ENCODE results near the gene SMARCA1. TPM values are rescaled to one million over a fixed set of nuclear protein-coding genes. Genes with fewer than 3 reads are reported as not detected.
"Not testable (repeated sequence)": the region's sequence is repeated elsewhere in the genome, so short reads cannot be mapped to it uniquely, and the experiment has no call there.

The SMARCA1 gene
- total and polyA plus RNA-seq, 2 donors = 14.7 to 15.5 TPM

- Histone ChIP-seq H3K36me3 (ENCODE audit: control insufficient read depth in 2 of 2, insufficient read depth in 2 of 2, low read length in 1 of 2) (peaks cover 0 to 13% of the 10 kb centered on the region in 2 donors), H3K9me3 (ENCODE audit: control insufficient read depth in 2 of 2, insufficient read depth in 1 of 2, low read length in 1 of 2) (no peaks in the 10 kb centered on the region), H3K27me3 (ENCODE audit: control insufficient read depth in 2 of 2, insufficient read depth in 1 of 2, low read length in 1 of 2) (no peaks in the 10 kb centered on the region), H3K27ac (ENCODE audit: low read depth in 1 of 2, low read length in 1 of 2) (no peak overlapping the region), H3K4me1 (ENCODE audit: control insufficient read depth in 2 of 2, insufficient read depth in 2 of 2, low read length in 2 of 2) (no peaks in the 10 kb centered on the region), H3K4me3 (ENCODE audit: low read length in 2 of 2) (no peak overlapping the region)
- no peak for DNase-seq (ENCODE audit: low read depth in 6 of 9, low spot score in 9 of 9)
- WGBS = 100% methylated on average over 1 of the region's 1 CpG
These were observed 36.5 kb upstream of the SMARCA1 start for GRCh38 chrX:129559783-129560182.

- H3K36me3 ChIP-seq (ENCODE audit: control insufficient read depth in 2 of 2, insufficient read depth in 2 of 2, low read length in 1 of 2) = peaks cover 0 to 13% of the 10 kb centered on the region in 2 donors
- DNase-seq (ENCODE audit: low read depth in 6 of 9, low spot score in 9 of 9) = no peak
- H3K4me1 ChIP-seq (ENCODE audit: control insufficient read depth in 2 of 2, insufficient read depth in 2 of 2, low read length in 2 of 2) = no peaks in the 10 kb centered on the region
- no peak overlapping the region for H3K4me3 ChIP-seq (ENCODE audit: low read length in 2 of 2)
- H3K27ac ChIP-seq (ENCODE audit: low read depth in 1 of 2, low read length in 1 of 2) = no peak overlapping the region
- H3K9me3 ChIP-seq (ENCODE audit: control insufficient read depth in 2 of 2, insufficient read depth in 1 of 2, low read length in 1 of 2) = no peaks in the 10 kb centered on the region
- 91% methylated on average over 1 of the region's 1 CpG for WGBS
- no peaks in the 10 kb centered on the region for H3K27me3 ChIP-seq (ENCODE audit: control insufficient read depth in 2 of 2, insufficient read depth in 1 of 2, low read length in 1 of 2)
These were observed 34.7 kb upstream of the SMARCA1 start for GRCh38 chrX:129557844-129558480.

GRCh38 chrX:129556806-129557315 lies 33.6 kb upstream of the SMARCA1 start:
- no peak overlapping the region for H3K27ac ChIP-seq (ENCODE audit: low read depth in 1 of 2, low read length in 1 of 2)
- DNase-seq (ENCODE audit: low read depth in 6 of 9, low spot score in 9 of 9) = no peak
- H3K36me3 ChIP-seq (ENCODE audit: control insufficient read depth in 2 of 2, insufficient read depth in 2 of 2, low read length in 1 of 2) = peaks cover 0 to 10% of the 10 kb centered on the region in 2 donors
- 95% methylated on average over 5 of the region's 5 CpGs for WGBS
- H3K27me3 ChIP-seq (ENCODE audit: control insufficient read depth in 2 of 2, insufficient read depth in 1 of 2, low read length in 1 of 2) = no peaks in the 10 kb centered on the region
- no peaks in the 10 kb centered on the region for H3K9me3 ChIP-seq (ENCODE audit: control insufficient read depth in 2 of 2, insufficient read depth in 1 of 2, low read length in 1 of 2)
- no peaks in the 10 kb centered on the region for H3K4me1 ChIP-seq (ENCODE audit: control insufficient read depth in 2 of 2, insufficient read depth in 2 of 2, low read length in 2 of 2)
- H3K4me3 ChIP-seq (ENCODE audit: low read length in 2 of 2) = no peak overlapping the region

GRCh38 chrX:129554816-129555215 lies 31.5 kb upstream of the SMARCA1 start:
- not testable (repeated sequence) for DNase-seq (ENCODE audit: low read depth in 6 of 9, low spot score in 9 of 9); H3K27me3 ChIP-seq (ENCODE audit: control insufficient read depth in 2 of 2, insufficient read depth in 1 of 2, low read length in 1 of 2); H3K36me3 ChIP-seq (ENCODE audit: control insufficient read depth in 2 of 2, insufficient read depth in 2 of 2, low read length in 1 of 2); H3K9me3 ChIP-seq (ENCODE audit: control insufficient read depth in 2 of 2, insufficient read depth in 1 of 2, low read length in 1 of 2); H3K4me3 ChIP-seq (ENCODE audit: low read length in 2 of 2); H3K4me1 ChIP-seq (ENCODE audit: control insufficient read depth in 2 of 2, insufficient read depth in 2 of 2, low read length in 2 of 2); H3K27ac ChIP-seq (ENCODE audit: low read depth in 1 of 2, low read length in 1 of 2)
- WGBS = 98% methylated on average over 8 of the region's 8 CpGs

- Histone ChIP-seq H3K4me3 (ENCODE audit: low read length in 2 of 2) (no peak overlapping the region), H3K4me1 (ENCODE audit: control insufficient read depth in 2 of 2, insufficient read depth in 2 of 2, low read length in 2 of 2) (no peaks in the 10 kb centered on the region), H3K27me3 (ENCODE audit: control insufficient read depth in 2 of 2, insufficient read depth in 1 of 2, low read length in 1 of 2) (no peaks in the 10 kb centered on the region), H3K27ac (ENCODE audit: low read depth in 1 of 2, low read length in 1 of 2) (no peak overlapping the region), H3K9me3 (ENCODE audit: control insufficient read depth in 2 of 2, insufficient read depth in 1 of 2, low read length in 1 of 2) (no peaks in the 10 kb centered on the region), H3K36me3 (ENCODE audit: control insufficient read depth in 2 of 2, insufficient read depth in 2 of 2, low read length in 1 of 2) (no peaks in the 10 kb centered on the region)
- WGBS = 58% methylated on average over 3 of the region's 3 CpGs
- DNase-seq (ENCODE audit: low read depth in 6 of 9, low spot score in 9 of 9) = no peak
These were observed 30.5 kb upstream of the SMARCA1 start for GRCh38 chrX:129553619-129554288.

- Histone ChIP-seq H3K27ac (ENCODE audit: low read depth in 1 of 2, low read length in 1 of 2) (no peak overlapping the region), H3K4me3 (ENCODE audit: low read length in 2 of 2) (no peak overlapping the region), H3K36me3 (ENCODE audit: control insufficient read depth in 2 of 2, insufficient read depth in 2 of 2, low read length in 1 of 2) (no peaks in the 10 kb centered on the region), H3K27me3 (ENCODE audit: control insufficient read depth in 2 of 2, insufficient read depth in 1 of 2, low read length in 1 of 2) (no peaks in the 10 kb centered on the region), H3K4me1 (ENCODE audit: control insufficient read depth in 2 of 2, insufficient read depth in 2 of 2, low read length in 2 of 2) (no peaks in the 10 kb centered on the region), H3K9me3 (ENCODE audit: control insufficient read depth in 2 of 2, insufficient read depth in 1 of 2, low read length in 1 of 2) (no peaks in the 10 kb centered on the region)
- 95% methylated on average over 1 of the region's 1 CpG for WGBS
- no peak for DNase-seq (ENCODE audit: low read depth in 6 of 9, low spot score in 9 of 9)
These were observed 25.8 kb upstream of the SMARCA1 start for GRCh38 chrX:129549124-129549523.

DNA sequence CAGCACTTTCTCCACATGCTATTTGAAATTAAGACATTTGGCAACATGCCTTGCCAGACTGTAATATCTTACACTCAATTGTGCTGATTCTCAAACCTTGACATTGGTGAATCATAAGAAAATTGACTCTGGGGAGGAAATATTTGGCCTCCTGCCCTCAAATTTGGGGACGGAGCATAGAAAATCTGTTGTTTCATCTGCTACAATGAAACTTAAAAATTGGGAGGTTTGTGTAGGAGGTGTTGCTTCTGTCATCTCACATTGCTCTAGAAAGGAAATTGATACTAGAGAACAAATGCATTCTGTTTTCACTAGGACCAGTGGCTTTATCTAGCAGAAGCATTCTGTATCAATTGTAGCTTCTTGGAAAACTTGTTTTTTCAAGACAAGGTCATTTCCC lies 22.1 kb upstream of the SMARCA1 start:
- Histone ChIP-seq H3K4me1 (ENCODE audit: control insufficient read depth in 2 of 2, insufficient read depth in 2 of 2, low read length in 2 of 2) (no peaks in the 10 kb centered on the region), H3K9me3 (ENCODE audit: control insufficient read depth in 2 of 2, insufficient read depth in 1 of 2, low read length in 1 of 2) (no peaks in the 10 kb centered on the region), H3K27me3 (ENCODE audit: control insufficient read depth in 2 of 2, insufficient read depth in 1 of 2, low read length in 1 of 2) (no peaks in the 10 kb centered on the region), H3K36me3 (ENCODE audit: control insufficient read depth in 2 of 2, insufficient read depth in 2 of 2, low read length in 1 of 2) (no peaks in the 10 kb centered on the region), H3K27ac (ENCODE audit: low read depth in 1 of 2, low read length in 1 of 2) (no peak overlapping the region), H3K4me3 (ENCODE audit: low read length in 2 of 2) (no peak overlapping the region)
- no peak for DNase-seq (ENCODE audit: low read depth in 6 of 9, low spot score in 9 of 9)
- WGBS = 100% methylated on average over 1 of the region's 1 CpG

DNA sequence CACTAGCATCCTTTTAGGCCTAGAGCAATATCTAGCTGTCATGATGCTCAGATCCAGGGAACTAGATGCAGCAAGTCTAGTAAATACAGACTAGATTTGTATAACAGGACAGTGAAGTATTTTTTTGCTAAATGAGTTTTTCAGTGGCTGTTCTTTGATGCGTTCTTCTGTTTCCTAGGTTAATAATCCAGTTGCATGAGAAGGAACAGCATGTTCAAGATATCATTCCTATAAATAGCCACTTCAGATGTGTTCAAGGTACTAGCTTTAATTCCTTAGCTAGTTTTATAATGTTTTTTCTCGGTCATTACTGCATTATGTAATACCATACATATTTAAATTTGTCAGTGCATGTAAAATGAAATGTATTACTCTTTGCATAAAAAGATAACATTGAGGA lies 21.5 kb upstream of the SMARCA1 start:
- no peak overlapping the region for H3K27ac ChIP-seq (ENCODE audit: low read depth in 1 of 2, low read length in 1 of 2)

GRCh38 chrX:129540722-129541184 lies 17.5 kb upstream of the SMARCA1 start:
- Histone ChIP-seq H3K27me3 (ENCODE audit: control insufficient read depth in 2 of 2, insufficient read depth in 1 of 2, low read length in 1 of 2) (no peaks in the 10 kb centered on the region), H3K36me3 (ENCODE audit: control insufficient read depth in 2 of 2, insufficient read depth in 2 of 2, low read length in 1 of 2) (no peaks in the 10 kb centered on the region), H3K4me1 (ENCODE audit: control insufficient read depth in 2 of 2, insufficient read depth in 2 of 2, low read length in 2 of 2) (no peaks in the 10 kb centered on the region), H3K27ac (ENCODE audit: low read depth in 1 of 2, low read length in 1 of 2) (no peak overlapping the region), H3K9me3 (ENCODE audit: control insufficient read depth in 2 of 2, insufficient read depth in 1 of 2, low read length in 1 of 2) (no peaks in the 10 kb centered on the region), H3K4me3 (ENCODE audit: low read length in 2 of 2) (peak overlapping the region; percentile 46 to 70)
- 3% methylated on average over 14 of the region's 14 CpGs for WGBS
- DNase-seq (ENCODE audit: low read depth in 6 of 9, low spot score in 9 of 9) = peak in 1 of 9 donors; percentile 16

More for the DNA sequence above, 21.5 kb upstream of the SMARCA1 start:
- H3K36me3 ChIP-seq (ENCODE audit: control insufficient read depth in 2 of 2, insufficient read depth in 2 of 2, low read length in 1 of 2) = no peaks in the 10 kb centered on the region
- H3K4me1 ChIP-seq (ENCODE audit: control insufficient read depth in 2 of 2, insufficient read depth in 2 of 2, low read length in 2 of 2) = no peaks in the 10 kb centered on the region
- H3K9me3 ChIP-seq (ENCODE audit: control insufficient read depth in 2 of 2, insufficient read depth in 1 of 2, low read length in 1 of 2) = no peaks in the 10 kb centered on the region
- no peak overlapping the region for H3K4me3 ChIP-seq (ENCODE audit: low read length in 2 of 2)
- 98% methylated on average over 2 of the region's 2 CpGs for WGBS
- no peaks in the 10 kb centered on the region for H3K27me3 ChIP-seq (ENCODE audit: control insufficient read depth in 2 of 2, insufficient read depth in 1 of 2, low read length in 1 of 2)
- no peak for DNase-seq (ENCODE audit: low read depth in 6 of 9, low spot score in 9 of 9)

All from thymus (tissue), 11 donors.